Stimulated activated CD8-positive, alpha-beta memory T cell treated with anti-CD3 and anti-CD28 coated beads, Interleukin-4, amount 100 ng/mL, for 24 hours (primary cell): Measurements from ENCODE around the gene GUCD1.
"Not testable (repeated sequence)": the region's sequence is repeated elsewhere in the genome, so short reads cannot be mapped to it uniquely, and the experiment has no call there.

Experiments
- DNase-seq: peaks from one replicate; pipeline ENCODE4 v3.0.0-alpha.2; 2020; ENCODE audit warnings: low read depth

Gene GUCD1

GRCh38 chr22:24565077-24565476 lies 10.1 kb upstream of the GUCD1 start:
- DNase-seq = no peak

GRCh38 chr22:24564376-24565058 lies 9.6 kb upstream of the GUCD1 start:
- no peak for DNase-seq

GRCh38 chr22:24563246-24563645 lies 8.3 kb upstream of the GUCD1 start:
- DNase-seq = no peak

DNA sequence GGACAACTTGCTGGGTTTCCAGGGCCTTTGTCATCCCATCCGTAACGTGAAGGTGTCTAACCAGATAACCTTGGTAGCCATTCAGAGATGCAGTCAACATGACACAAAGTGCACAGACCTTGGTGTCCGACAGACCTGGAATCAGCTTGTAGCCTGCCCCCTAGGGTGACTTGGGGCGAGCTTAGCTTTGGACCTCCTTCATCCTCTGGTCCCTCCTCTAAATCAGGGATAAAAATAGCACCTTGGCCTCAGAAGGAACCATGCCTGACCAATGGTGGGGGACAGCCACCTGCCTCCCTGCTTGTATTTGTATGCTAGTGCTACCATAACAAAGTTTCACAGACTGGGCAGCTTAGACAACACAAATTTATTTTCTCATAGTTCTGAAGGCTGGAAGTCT lies 4.5 kb upstream of the GUCD1 start:
- DNase-seq = no peak

DNA sequence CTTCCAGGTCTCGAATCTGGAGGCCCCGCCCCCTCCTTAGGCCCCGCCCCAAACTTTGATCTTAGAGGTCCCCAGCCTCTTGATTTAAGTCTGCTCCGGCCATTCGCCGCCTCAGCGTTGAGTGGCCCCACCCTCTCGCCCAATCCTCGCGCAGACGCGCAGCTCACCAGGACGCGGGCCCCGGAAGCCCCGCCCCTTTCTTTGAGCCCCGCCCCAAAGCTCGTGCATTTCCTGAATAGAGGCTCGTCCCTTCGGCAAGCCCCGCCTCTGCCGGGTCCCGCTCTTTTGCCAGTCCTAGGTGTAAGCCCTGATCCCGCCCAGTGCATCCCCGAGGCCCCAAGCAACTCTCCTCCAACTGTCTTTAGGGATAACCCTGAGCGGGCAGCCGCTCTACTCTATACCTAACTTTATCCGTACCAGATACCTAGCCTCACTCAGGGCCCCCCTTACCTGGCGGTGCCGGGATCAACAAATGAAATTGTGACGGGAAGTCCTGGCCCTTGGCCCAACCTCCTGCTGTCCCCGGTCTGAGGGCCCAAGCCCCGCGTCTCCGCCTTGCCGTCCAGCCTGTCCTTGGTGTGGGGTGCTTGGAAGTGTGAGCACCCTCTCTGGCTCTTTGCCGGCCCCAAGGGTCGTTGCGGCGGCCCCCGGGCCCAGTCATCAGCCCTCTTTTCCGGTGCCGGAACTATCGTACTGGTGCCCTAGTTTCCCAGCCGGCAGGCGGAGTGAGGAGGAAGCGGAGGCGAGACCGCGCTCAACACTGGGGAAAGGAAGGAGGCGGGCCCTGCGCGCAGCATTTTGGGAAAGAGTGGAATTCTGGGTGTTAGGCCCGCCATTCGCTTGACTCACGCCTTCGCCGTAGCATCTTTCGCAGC lies 464 bp upstream of the GUCD1 start, which contains the start of gene SNRPD3:
Gene SNRPD3, plus strand, starts transcription at position 835 of the 875 bp plus-strand sequence. CDS start 1,676 bp downstream, outside the sequence.
- DNase-seq = peak; percentile 100

GRCh38 chr22:24553597-24554312 lies 1.2 kb downstream of the GUCD1 start:
- DNase-seq = no peak

GRCh38 chr22:24552503-24553286 lies 2.2 kb downstream of the GUCD1 start:
- DNase-seq = not testable (repeated sequence)

DNA sequence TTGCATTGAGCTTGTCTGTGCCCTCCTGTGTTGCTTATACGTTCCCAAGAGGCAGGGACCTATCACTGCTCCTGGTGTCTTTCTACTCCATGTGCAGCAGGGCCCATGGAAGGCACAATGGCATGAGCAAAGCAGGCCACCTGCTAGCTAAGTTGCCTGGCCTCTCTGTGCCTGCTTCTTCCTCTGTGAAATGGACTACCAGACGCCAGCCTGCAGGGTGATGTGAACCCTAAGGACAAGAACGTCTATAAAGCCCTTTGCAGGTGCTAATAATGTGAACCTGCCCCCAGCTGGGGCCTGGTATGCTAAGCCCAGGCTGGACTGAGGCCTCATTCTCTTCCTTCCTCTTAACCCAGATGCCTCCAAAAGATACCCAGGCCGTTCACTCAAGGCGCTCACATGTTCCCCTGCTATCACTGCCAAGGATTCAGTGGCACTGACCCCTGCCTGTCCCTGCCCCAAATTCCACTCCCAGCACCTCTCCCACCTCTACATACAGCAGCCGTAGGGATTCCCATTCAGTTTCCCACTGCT lies 4.0 kb downstream of the GUCD1 start:
- DNase-seq = no peak

DNA sequence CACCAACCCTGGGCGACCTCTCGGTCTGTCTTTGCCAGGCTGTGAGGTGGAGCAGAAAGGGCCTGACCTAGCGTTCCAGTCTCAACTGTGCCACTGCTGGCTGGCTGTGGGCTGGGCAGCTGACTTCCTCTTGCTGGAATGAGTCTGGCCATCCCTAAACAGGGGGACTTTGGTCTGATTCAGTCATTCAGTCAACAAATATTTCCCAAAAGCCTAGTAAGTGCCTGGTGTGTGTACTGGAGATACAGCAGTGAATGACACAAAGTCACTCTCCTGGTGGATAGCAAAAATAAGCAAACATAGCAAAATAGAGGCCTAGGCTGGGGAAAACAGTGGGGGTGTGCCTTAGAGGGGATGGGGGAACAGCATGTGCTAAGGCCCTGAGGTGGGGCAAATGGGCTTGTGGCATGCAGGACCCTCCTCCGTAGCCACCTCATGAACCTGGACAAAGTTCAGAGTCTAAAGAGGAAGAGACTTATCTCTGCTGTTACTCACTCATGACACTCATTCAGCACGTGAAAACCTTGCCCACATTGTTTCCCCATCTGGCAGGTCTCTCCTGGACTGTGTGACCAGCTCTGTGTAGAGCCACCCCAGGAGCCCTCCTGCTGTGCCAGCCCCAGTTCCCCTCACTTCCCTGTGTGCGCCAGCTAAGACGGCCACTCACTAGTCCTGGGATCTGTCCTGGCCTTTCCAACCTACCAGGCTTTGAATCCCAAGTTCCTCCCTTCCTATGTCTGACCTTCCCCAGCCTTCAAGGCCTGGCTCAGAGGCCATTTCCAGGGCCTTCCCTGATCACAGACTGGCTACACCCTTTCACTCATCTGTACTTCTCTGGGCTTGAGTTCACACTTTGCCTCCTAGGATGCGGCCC lies 4.7 kb downstream of the GUCD1 start:
- DNase-seq = no peak

GRCh38 chr22:24548812-24549211 lies 6.1 kb downstream of the GUCD1 start:
- no peak for DNase-seq

DNA sequence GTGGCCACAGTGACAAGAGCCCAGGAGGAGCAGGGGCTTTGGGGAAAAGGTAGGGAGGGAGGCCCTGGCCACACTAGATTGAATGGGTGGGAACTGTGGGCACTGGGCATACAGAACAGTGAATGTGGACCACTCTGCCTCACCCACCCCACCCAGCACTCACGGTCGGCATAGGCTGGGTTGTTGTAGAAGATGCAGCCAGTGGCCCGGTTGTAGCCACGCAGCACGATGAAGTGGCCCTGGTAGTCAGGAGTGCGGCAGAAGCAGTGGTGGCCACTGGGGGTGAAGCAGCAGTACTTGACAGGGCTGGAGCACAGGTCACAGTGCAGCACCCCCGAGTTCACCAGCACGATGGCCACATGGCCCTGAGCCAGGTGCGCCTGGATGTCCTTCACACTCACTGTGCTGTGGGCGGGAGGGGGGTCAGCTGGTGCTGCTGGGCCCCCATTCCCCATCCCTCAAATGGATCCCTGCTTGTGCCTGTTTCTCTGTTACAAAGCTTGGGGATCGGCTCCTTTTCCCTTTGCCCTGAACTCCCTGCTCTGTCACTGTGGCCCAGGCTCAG lies 11.2 kb downstream of the GUCD1 start:
- no peak for DNase-seq

DNA sequence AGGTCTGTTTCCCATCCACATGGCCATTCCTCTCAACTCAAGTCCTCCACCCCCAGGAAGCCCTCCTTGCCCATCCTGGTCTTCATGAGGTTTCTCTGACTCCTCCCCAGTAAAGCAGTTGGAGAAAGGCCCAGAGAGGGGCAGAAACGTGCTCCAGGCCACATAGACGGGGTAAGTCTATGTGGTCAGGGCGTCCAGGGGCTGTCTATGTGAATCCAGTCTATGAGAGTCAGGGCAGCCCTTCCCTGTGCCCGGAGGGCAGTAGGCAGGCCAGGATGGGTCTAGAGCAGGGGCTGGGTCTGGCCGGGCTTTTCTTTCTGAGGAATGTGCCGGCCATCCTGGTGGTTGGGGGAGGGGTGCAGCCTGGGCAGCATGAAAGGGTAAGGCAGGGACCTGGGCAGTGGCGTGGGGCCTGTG lies 11.7 kb downstream of the GUCD1 start:
- DNase-seq = no peak

GRCh38 chr22:24542641-24543040 lies 12.3 kb downstream of the GUCD1 start:
- DNase-seq = no peak

- no peak for DNase-seq
These were observed 13.0 kb downstream of the GUCD1 start for GRCh38 chr22:24541681-24542515.

GRCh38 chr22:24540470-24540869 lies 14.5 kb downstream of the GUCD1 start:
- DNase-seq = no peak

DNA sequence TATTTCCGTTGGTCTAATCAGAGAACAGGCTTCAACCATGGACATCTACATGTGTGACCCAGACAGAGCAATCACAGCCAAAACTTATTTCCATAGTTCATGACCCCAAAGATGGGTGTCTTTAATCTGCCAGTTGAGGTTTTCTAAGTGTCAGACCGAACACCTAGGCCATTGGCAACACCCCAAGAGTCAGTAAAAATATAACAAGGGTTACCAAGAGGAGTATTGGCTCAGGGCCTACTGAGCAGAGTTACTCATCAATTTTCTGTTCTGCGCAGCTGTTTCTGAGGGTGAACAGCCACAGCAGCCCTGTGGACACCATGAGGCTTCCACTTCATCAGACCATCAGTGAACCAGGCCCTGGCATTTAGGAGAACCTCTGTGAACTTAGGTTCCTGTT lies 18.8 kb downstream of the GUCD1 start:
- no peak for DNase-seq

DNA sequence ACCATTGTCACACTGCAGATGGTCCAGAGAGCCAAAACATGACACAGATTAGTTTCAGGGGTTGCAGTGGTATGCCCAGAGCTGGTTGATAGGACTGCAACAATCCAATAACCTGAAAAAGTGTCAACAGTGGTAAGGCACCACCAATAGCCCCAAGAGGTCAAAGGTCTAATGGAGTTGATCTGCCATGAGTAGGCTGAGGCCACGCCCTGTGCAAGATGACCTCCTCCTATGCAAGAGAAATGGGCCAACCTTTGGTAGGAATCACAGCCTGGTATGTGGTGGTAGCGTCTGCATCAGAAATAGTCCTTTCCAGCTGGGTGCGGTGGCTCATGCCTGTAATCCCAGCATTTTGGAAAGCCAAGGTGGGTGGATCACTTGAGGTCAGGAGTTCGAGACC lies 19.6 kb downstream of the GUCD1 start:
- no peak for DNase-seq

- no peak for DNase-seq
These were observed 22.9 kb downstream of the GUCD1 start for GRCh38 chr22:24532075-24532474.

GRCh38 chr22:24530968-24531367 lies 24.0 kb downstream of the GUCD1 start:
- DNase-seq = not testable (repeated sequence)
